Fibroblast of lung (primary cell): ENCODE data around the gene KCNJ14.

ENCODE experiments used
- CTCF ChIP-seq, 2 donors: IDR thresholded peaks in 1 of 2; conservative IDR thresholded peaks in 1 of 2; 1 replicate in 1 of 2; 2 replicates in 1 of 2; pipeline ENCODE4 v1.5.1; 2011 to 2012; ENCODE audit warnings: low read length in 2 of 2, control low read depth in 1 of 2, inconsistent platforms in 1 of 2, low read depth in 1 of 2, mild to moderate bottlenecking in 1 of 2
- EZH2 ChIP-seq: IDR thresholded peaks from 2 replicates; pipeline ENCODE4 v1.5.1; 2012; ENCODE audit warnings: low read length, control low read depth, mild to moderate bottlenecking; ENCODE audit errors: missing control alignments

GRCh38 chr19:48506138-48506733 is 50.9 kb downstream of the KCNJ14 start:
- TF ChIP-seq CTCF (conservative IDR thresholded peaks at IDR 0.05 in 1 of 2, IDR thresholded peaks at IDR 0.05 in 1 of 2; ENCODE audit: low read depth in 1 of 2, low read length in 2 of 2): peak; percentile 48 to 49
- TF ChIP-seq EZH2: no peak
